ENCODE results near the gene CCBE1.

DNA sequence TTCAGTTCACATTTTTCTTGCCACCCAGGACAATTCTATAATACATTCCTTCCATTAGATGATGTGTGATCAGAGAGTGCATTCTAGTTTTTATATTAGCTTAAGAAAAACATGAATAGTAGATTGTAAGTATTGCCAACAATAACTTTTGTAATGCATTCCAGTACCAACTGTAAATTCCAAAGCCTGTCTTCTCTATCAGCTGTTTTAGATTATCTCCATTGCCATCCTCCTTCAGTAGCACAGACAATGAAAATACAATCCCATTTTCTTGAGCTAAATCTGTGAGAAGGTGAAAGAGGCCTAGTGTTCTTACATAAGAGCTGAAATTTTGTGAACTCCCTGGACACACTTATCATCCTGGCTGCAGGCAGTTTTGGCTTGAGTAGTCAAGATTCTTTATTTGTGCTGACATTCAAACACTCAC, 103.9 kb downstream of the CCBE1 start:
- TF ChIP-seq RFX5 (IDR thresholded peaks at IDR 0.05; ENCODE audit: low read depth, low read length), result no peak
- no peak for TF ChIP-seq POLR2A (IDR thresholded peaks at IDR 0.05; ENCODE audit: low read depth, low read length)
- TF ChIP-seq, protein P1, sequence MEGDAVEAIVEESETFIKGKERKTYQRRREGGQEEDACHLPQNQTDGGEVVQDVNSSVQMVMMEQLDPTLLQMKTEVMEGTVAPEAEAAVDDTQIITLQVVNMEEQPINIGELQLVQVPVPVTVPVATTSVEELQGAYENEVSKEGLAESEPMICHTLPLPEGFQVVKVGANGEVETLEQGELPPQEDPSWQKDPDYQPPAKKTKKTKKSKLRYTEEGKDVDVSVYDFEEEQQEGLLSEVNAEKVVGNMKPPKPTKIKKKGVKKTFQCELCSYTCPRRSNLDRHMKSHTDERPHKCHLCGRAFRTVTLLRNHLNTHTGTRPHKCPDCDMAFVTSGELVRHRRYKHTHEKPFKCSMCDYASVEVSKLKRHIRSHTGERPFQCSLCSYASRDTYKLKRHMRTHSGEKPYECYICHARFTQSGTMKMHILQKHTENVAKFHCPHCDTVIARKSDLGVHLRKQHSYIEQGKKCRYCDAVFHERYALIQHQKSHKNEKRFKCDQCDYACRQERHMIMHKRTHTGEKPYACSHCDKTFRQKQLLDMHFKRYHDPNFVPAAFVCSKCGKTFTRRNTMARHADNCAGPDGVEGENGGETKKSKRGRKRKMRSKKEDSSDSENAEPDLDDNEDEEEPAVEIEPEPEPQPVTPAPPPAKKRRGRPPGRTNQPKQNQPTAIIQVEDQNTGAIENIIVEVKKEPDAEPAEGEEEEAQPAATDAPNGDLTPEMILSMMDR (conservative IDR thresholded peaks at IDR 0.05; ENCODE audit: low read depth, low read length), result no peak
- no peak for TF ChIP-seq CEBPB (IDR thresholded peaks at IDR 0.05; ENCODE audit: low read depth, low read length)
- no peak for TF ChIP-seq BHLHE40 (IDR thresholded peaks at IDR 0.05; ENCODE audit: low read depth, low read length)

Data from IMR-90 (cell line).